ENCODE results near the gene RBM33. TPM values are rescaled to one million over a fixed set of nuclear protein-coding genes. Genes with fewer than 3 reads are reported as not detected.

Gene RBM33
- total and polyA plus RNA-seq, 3 experiments from 2014 or later: 68.5 to 71.6 (median 68.7) TPM

- POLR2A ChIA-PET: no interaction called here
- Histone ChIP-seq H3K9me3 (ENCODE audit: low read length) (no peaks in the 10 kb centered on the region), H3K36me3 (ENCODE audit: insufficient read depth, low read length) (no peaks in the 10 kb centered on the region), H3K27ac (ENCODE audit: low read depth, low read length) (no peak overlapping the region), H3K27me3 (ENCODE audit: insufficient read depth, low read length, poor library complexity, severe bottlenecking) (peaks cover 13% of the 10 kb centered on the region), H3K4me3 (ENCODE audit: low read length) (no peak overlapping the region), H3K4me1 (ENCODE audit: insufficient read depth, low read length) (no peaks in the 10 kb centered on the region)
- DNase-seq: no peak
- no peak overlapping the region for H3K27ac Mint-ChIP-seq
- H3K27me3 Mint-ChIP-seq: peaks cover 43 to 73% of the 10 kb centered on the region in 2 donors
- peaks cover 0 to 2% (median 0%) of the 10 kb centered on the region in 5 donors for H3K9me3 Mint-ChIP-seq
- peak overlapping the region in 1 of 7 donors; percentile 73 for H3K4me3 Mint-ChIP-seq
- H3K36me3 Mint-ChIP-seq: no peaks in the 10 kb centered on the region
- H3K4me1 Mint-ChIP-seq: peaks cover 12 to 49% (median 12%) of the 10 kb centered on the region in 3 donors
- CTCF ChIA-PET: no interaction called here
These were observed 164.3 kb downstream of the RBM33 start for GRCh38 chr7:155808549-155809331.

GRCh38 chr7:155809332-155809946 lies 165.0 kb downstream of the RBM33 start:
- Mint-ChIP-seq H3K9me3 (peaks cover 0 to 2% (median 0%) of the 10 kb centered on the region in 5 donors), H3K4me3 (peak overlapping the region in 1 of 7 donors; percentile 73), H3K36me3 (no peaks in the 10 kb centered on the region), H3K27ac (no peak overlapping the region), H3K4me1 (peaks cover 12 to 44% (median 12%) of the 10 kb centered on the region in 3 donors), H3K27me3 (peaks cover 44 to 75% of the 10 kb centered on the region in 2 donors)
- POLR2A ChIA-PET: no interaction called here
- H3K36me3 ChIP-seq (ENCODE audit: insufficient read depth, low read length): no peaks in the 10 kb centered on the region
- no peak for DNase-seq
- H3K4me1 ChIP-seq (ENCODE audit: insufficient read depth, low read length): no peaks in the 10 kb centered on the region
- H3K27ac ChIP-seq (ENCODE audit: low read depth, low read length): no peak overlapping the region
- no peak overlapping the region for H3K4me3 ChIP-seq (ENCODE audit: low read length)
- H3K27me3 ChIP-seq (ENCODE audit: insufficient read depth, low read length, poor library complexity, severe bottlenecking): peaks cover 13% of the 10 kb centered on the region
- no peaks in the 10 kb centered on the region for H3K9me3 ChIP-seq (ENCODE audit: low read length)
- CTCF ChIA-PET: no interaction called here

GRCh38 chr7:155809947-155810769 lies 165.7 kb downstream of the RBM33 start:
- Mint-ChIP-seq H3K9me3 (peaks cover 0 to 2% (median 0%) of the 10 kb centered on the region in 5 donors), H3K4me3 (no peak overlapping the region), H3K27ac (no peak overlapping the region), H3K4me1 (peaks cover 11 to 42% (median 12%) of the 10 kb centered on the region in 3 donors), H3K36me3 (no peaks in the 10 kb centered on the region), H3K27me3 (peaks cover 43 to 72% of the 10 kb centered on the region in 2 donors)
- H3K9me3 ChIP-seq (ENCODE audit: low read length): no peaks in the 10 kb centered on the region
- CTCF ChIA-PET: no interaction called here
- no peaks in the 10 kb centered on the region for H3K36me3 ChIP-seq (ENCODE audit: insufficient read depth, low read length)
- H3K4me3 ChIP-seq (ENCODE audit: low read length): no peak overlapping the region
- no peak for DNase-seq
- H3K27me3 ChIP-seq (ENCODE audit: insufficient read depth, low read length, poor library complexity, severe bottlenecking): peaks cover 13% of the 10 kb centered on the region
- no peak overlapping the region for H3K27ac ChIP-seq (ENCODE audit: low read depth, low read length)
- POLR2A ChIA-PET: no interaction called here
- no peaks in the 10 kb centered on the region for H3K4me1 ChIP-seq (ENCODE audit: insufficient read depth, low read length)

GRCh38 chr7:155810770-155811559 lies 166.5 kb downstream of the RBM33 start:
- H3K27ac Mint-ChIP-seq: no peak overlapping the region
- H3K27ac ChIP-seq (ENCODE audit: low read depth, low read length): no peak overlapping the region
- H3K4me3 ChIP-seq (ENCODE audit: low read length): no peak overlapping the region
- H3K4me3 Mint-ChIP-seq: no peak overlapping the region
- H3K27me3 Mint-ChIP-seq: peaks cover 48 to 76% of the 10 kb centered on the region in 2 donors
- CTCF ChIA-PET: no interaction called here
- DNase-seq: no peak
- H3K4me1 Mint-ChIP-seq: peaks cover 8 to 45% (median 14%) of the 10 kb centered on the region in 3 donors
- H3K36me3 Mint-ChIP-seq: no peaks in the 10 kb centered on the region
- no peaks in the 10 kb centered on the region for H3K9me3 ChIP-seq (ENCODE audit: low read length)
- H3K4me1 ChIP-seq (ENCODE audit: insufficient read depth, low read length): no peaks in the 10 kb centered on the region
- H3K27me3 ChIP-seq (ENCODE audit: insufficient read depth, low read length, poor library complexity, severe bottlenecking): peaks cover 17% of the 10 kb centered on the region
- H3K9me3 Mint-ChIP-seq: peaks cover 0 to 2% (median 0%) of the 10 kb centered on the region in 5 donors
- POLR2A ChIA-PET: interaction anchor here (0.6 kb wide), 1 partner anchor 16 kb away, joined by 3 read pairs; no protein-coding TSS in a partner anchor
- H3K36me3 ChIP-seq (ENCODE audit: insufficient read depth, low read length): no peaks in the 10 kb centered on the region

GRCh38 chr7:155811560-155811894 lies 167.1 kb downstream of the RBM33 start:
- peaks cover 17% of the 10 kb centered on the region for H3K27me3 ChIP-seq (ENCODE audit: insufficient read depth, low read length, poor library complexity, severe bottlenecking)
- POLR2A ChIA-PET: interaction anchor here (0.6 kb wide), 1 partner anchor 17 kb away, joined by 3 read pairs; no protein-coding TSS in a partner anchor
- peak overlapping the region in 1 of 7 donors; percentile 61 for H3K4me3 Mint-ChIP-seq

GRCh38 chr7:155811895-155812761 lies 167.7 kb downstream of the RBM33 start, which contains the start of gene SHH:
SHH (minus strand) TSS chr7:155812463; CDS start chr7:155812122, 341 bp downstream.
- no peaks in the 10 kb centered on the region for H3K36me3 ChIP-seq (ENCODE audit: insufficient read depth, low read length)
- no peak for DNase-seq
- H3K9me3 Mint-ChIP-seq: peaks cover 0 to 1% (median 0%) of the 10 kb centered on the region in 5 donors
- H3K4me3 ChIP-seq (ENCODE audit: low read length): no peak within 1 kb of the TSS
- no peaks in the 10 kb centered on the region for H3K9me3 ChIP-seq (ENCODE audit: low read length)
- H3K4me1 Mint-ChIP-seq: peaks cover 8 to 39% (median 12%) of the 10 kb centered on the region in 3 donors
- H3K4me3 Mint-ChIP-seq: peak within 1 kb of the TSS in 5 of 7 donors; percentile 38 to 64 (median 60)
- H3K4me1 ChIP-seq (ENCODE audit: insufficient read depth, low read length): no peaks in the 10 kb centered on the region
- CTCF ChIA-PET: no interaction called here
- H3K27ac ChIP-seq (ENCODE audit: low read depth, low read length): no peak within 1 kb of the TSS
- POLR2A ChIA-PET: interaction anchor here (0.6 kb wide), 1 partner anchor 556 kb away, joined by 4 read pairs; no protein-coding TSS in a partner anchor
- H3K36me3 Mint-ChIP-seq: no peaks in the 10 kb centered on the region
- peak within 1 kb of the TSS in 1 of 8 donors; percentile 43 for H3K27ac Mint-ChIP-seq
- peaks cover 17% of the 10 kb centered on the region for H3K27me3 ChIP-seq (ENCODE audit: insufficient read depth, low read length, poor library complexity, severe bottlenecking)
- H3K27me3 Mint-ChIP-seq: peaks cover 48 to 70% of the 10 kb centered on the region in 2 donors

More at GRCh38 chr7:155811560-155811894, 167.1 kb downstream of the RBM33 start:
- Histone ChIP-seq H3K27ac (ENCODE audit: low read depth, low read length) (no peak overlapping the region), H3K9me3 (ENCODE audit: low read length) (no peaks in the 10 kb centered on the region), H3K36me3 (ENCODE audit: insufficient read depth, low read length) (no peaks in the 10 kb centered on the region), H3K4me3 (ENCODE audit: low read length) (no peak overlapping the region), H3K4me1 (ENCODE audit: insufficient read depth, low read length) (no peaks in the 10 kb centered on the region)
- Mint-ChIP-seq H3K27ac (no peak overlapping the region), H3K27me3 (peaks cover 48 to 74% of the 10 kb centered on the region in 2 donors), H3K36me3 (no peaks in the 10 kb centered on the region), H3K9me3 (peaks cover 0 to 2% (median 0%) of the 10 kb centered on the region in 5 donors), H3K4me1 (peaks cover 8 to 42% (median 12%) of the 10 kb centered on the region in 3 donors)
- CTCF ChIA-PET: no interaction called here
- DNase-seq: no peak

GRCh38 chr7:155813125-155813524 lies 168.7 kb downstream of the RBM33 start:
- Histone ChIP-seq H3K4me1 (ENCODE audit: insufficient read depth, low read length) (no peaks in the 10 kb centered on the region), H3K27ac (ENCODE audit: low read depth, low read length) (no peak overlapping the region), H3K9me3 (ENCODE audit: low read length) (no peaks in the 10 kb centered on the region), H3K36me3 (ENCODE audit: insufficient read depth, low read length) (no peaks in the 10 kb centered on the region), H3K4me3 (ENCODE audit: low read length) (no peak overlapping the region), H3K27me3 (ENCODE audit: insufficient read depth, low read length, poor library complexity, severe bottlenecking) (peaks cover 17% of the 10 kb centered on the region)
- no peaks in the 10 kb centered on the region for H3K9me3 Mint-ChIP-seq
- ChIA-PET CTCF (no interaction called here), POLR2A (no interaction called here)
- H3K27ac Mint-ChIP-seq: no peak overlapping the region
- H3K4me1 Mint-ChIP-seq: peaks cover 8 to 31% (median 8%) of the 10 kb centered on the region in 3 donors
- DNase-seq: no peak
- peaks cover 42 to 60% of the 10 kb centered on the region in 2 donors for H3K27me3 Mint-ChIP-seq
- H3K36me3 Mint-ChIP-seq: no peaks in the 10 kb centered on the region
- H3K4me3 Mint-ChIP-seq: no peak overlapping the region

Data from CD8-positive, alpha-beta memory T cell (primary cell).